H1 (cell line): ENCODE data around the gene RBFOX1.

ENCODE experiments used
- CEBPB ChIP-seq: IDR thresholded peaks from 2 replicates; pipeline ENCODE4 v1.6.1; 2012; ENCODE audit warnings: low read depth, low read length
- CHD1 ChIP-seq: IDR thresholded peaks from 2 replicates; pipeline ENCODE4 v1.6.1; 2012; ENCODE audit warnings: low read depth, low read length, improper control_type of control experiment
- GABPA ChIP-seq: IDR thresholded peaks from 2 replicates; pipeline ENCODE4 v1.6.1; 2011; ENCODE audit warnings: mild to moderate bottlenecking, low read length, moderate library complexity, borderline replicate concordance; ENCODE audit not compliant: insufficient read depth
- GTF2F1 ChIP-seq: IDR thresholded peaks from 2 replicates; pipeline ENCODE4 v1.6.1; 2012; ENCODE audit warnings: low read depth, low read length, improper control_type of control experiment, borderline replicate concordance
- JUND ChIP-seq: IDR thresholded peaks from 2 replicates; pipeline ENCODE4 v1.6.1; 2011; ENCODE audit warnings: mild to moderate bottlenecking, improper control_type of control experiment, low read length
- KDM4A ChIP-seq: IDR thresholded peaks from one replicate; pipeline ENCODE4 v1.7.1; 2012; ENCODE audit warnings: low read depth, mild to moderate bottlenecking, moderate library complexity, low read length, inconsistent platforms; ENCODE audit not compliant: severe bottlenecking
- MAFK ChIP-seq: IDR thresholded peaks from 2 replicates; pipeline ENCODE4 v1.6.1; 2012; ENCODE audit warnings: low read depth, mild to moderate bottlenecking, improper control_type of control experiment, low read length
- NANOG ChIP-seq: IDR thresholded peaks from 2 replicates; pipeline ENCODE4 v1.6.1; 2011; ENCODE audit warnings: low read length, low read depth, mild to moderate bottlenecking, inconsistent platforms; ENCODE audit not compliant: insufficient read depth, poor library complexity, severe bottlenecking
- PHF8 ChIP-seq: fragments of 200-600 bp; sonication (generic); conservative IDR thresholded peaks from 2 replicates; pipeline ENCODE4 v1.7.1; 2012; ENCODE audit warnings: low read depth, mild to moderate bottlenecking, inconsistent platforms, low read length, moderate library complexity
- RFX5 ChIP-seq: IDR thresholded peaks from 2 replicates; pipeline ENCODE4 v1.6.1; 2011; ENCODE audit warnings: low read depth, low read length, improper control_type of control experiment, borderline replicate concordance
- SAP30 ChIP-seq: fragments of 300-600 bp; sonication (generic); IDR thresholded peaks from 2 replicates; pipeline ENCODE4 v1.7.1; 2012; ENCODE audit warnings: low read length, moderate library complexity, mild to moderate bottlenecking, inconsistent platforms; ENCODE audit not compliant: insufficient read depth, insufficient replicate concordance
- YY1 ChIP-seq: IDR thresholded peaks from 2 replicates; pipeline ENCODE4 v1.6.1; 2011; ENCODE audit warnings: low read depth, mild to moderate bottlenecking, low read length
- TF ChIP-seq, protein P1 (sequence below), 3 experiments: IDR thresholded peaks; 1 replicate in 2 of 3; 2 replicates in 1 of 3; pipeline versions ENCODE4 v1.5.1 to v1.6.1; 2011; ENCODE audit warnings: low read length in 3 of 3, mild to moderate bottlenecking in 3 of 3, inconsistent platforms in 2 of 3, low read depth in 1 of 3, moderate library complexity in 1 of 3; ENCODE audit not compliant: insufficient read depth in 1 of 3; ENCODE audit errors: control extremely low read depth in 1 of 3
- TF ChIP-seq, protein P2 (sequence below): fragments of 300-600 bp; sonication (generic); IDR thresholded peaks from 2 replicates; pipeline ENCODE4 v1.7.1; 2012; ENCODE audit warnings: low read length, moderate library complexity, mild to moderate bottlenecking, inconsistent platforms; ENCODE audit not compliant: insufficient replicate concordance

DNA sequence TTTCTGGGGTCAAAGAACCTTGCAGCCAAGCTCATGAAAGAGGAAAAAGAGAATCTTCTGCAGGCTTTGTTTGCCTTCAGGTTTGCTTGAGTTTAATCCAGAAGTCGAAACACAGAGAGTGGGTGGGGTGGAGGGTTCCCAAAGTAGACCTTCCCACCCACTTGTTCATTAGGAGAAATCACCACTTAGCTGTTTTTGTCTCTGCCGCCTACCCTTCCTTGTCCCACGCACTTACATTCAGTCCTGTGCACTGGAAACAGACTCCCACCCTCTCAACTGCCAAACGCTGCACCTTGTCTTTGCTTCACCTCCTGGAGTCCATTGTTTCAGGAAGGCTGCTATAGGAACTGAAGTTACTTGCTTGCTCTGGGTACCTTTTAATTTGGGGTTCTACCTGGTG is 38.6 kb upstream of the RBFOX1 start:
- TF ChIP-seq CEBPB = no peak
- TF ChIP-seq, protein P1, sequence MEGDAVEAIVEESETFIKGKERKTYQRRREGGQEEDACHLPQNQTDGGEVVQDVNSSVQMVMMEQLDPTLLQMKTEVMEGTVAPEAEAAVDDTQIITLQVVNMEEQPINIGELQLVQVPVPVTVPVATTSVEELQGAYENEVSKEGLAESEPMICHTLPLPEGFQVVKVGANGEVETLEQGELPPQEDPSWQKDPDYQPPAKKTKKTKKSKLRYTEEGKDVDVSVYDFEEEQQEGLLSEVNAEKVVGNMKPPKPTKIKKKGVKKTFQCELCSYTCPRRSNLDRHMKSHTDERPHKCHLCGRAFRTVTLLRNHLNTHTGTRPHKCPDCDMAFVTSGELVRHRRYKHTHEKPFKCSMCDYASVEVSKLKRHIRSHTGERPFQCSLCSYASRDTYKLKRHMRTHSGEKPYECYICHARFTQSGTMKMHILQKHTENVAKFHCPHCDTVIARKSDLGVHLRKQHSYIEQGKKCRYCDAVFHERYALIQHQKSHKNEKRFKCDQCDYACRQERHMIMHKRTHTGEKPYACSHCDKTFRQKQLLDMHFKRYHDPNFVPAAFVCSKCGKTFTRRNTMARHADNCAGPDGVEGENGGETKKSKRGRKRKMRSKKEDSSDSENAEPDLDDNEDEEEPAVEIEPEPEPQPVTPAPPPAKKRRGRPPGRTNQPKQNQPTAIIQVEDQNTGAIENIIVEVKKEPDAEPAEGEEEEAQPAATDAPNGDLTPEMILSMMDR (IDR thresholded peaks at IDR 0.05; ENCODE audit: control extremely low read depth in 1 of 3, insufficient read depth in 1 of 3, low read depth in 1 of 3, low read length in 3 of 3) = no peak
- no peak for TF ChIP-seq SAP30
- no peak for TF ChIP-seq KDM4A
- TF ChIP-seq YY1 = no peak
- no peak for TF ChIP-seq RFX5
- TF ChIP-seq GABPA = no peak
- TF ChIP-seq CHD1 = no peak
- no peak for TF ChIP-seq PHF8
- TF ChIP-seq, protein P2, sequence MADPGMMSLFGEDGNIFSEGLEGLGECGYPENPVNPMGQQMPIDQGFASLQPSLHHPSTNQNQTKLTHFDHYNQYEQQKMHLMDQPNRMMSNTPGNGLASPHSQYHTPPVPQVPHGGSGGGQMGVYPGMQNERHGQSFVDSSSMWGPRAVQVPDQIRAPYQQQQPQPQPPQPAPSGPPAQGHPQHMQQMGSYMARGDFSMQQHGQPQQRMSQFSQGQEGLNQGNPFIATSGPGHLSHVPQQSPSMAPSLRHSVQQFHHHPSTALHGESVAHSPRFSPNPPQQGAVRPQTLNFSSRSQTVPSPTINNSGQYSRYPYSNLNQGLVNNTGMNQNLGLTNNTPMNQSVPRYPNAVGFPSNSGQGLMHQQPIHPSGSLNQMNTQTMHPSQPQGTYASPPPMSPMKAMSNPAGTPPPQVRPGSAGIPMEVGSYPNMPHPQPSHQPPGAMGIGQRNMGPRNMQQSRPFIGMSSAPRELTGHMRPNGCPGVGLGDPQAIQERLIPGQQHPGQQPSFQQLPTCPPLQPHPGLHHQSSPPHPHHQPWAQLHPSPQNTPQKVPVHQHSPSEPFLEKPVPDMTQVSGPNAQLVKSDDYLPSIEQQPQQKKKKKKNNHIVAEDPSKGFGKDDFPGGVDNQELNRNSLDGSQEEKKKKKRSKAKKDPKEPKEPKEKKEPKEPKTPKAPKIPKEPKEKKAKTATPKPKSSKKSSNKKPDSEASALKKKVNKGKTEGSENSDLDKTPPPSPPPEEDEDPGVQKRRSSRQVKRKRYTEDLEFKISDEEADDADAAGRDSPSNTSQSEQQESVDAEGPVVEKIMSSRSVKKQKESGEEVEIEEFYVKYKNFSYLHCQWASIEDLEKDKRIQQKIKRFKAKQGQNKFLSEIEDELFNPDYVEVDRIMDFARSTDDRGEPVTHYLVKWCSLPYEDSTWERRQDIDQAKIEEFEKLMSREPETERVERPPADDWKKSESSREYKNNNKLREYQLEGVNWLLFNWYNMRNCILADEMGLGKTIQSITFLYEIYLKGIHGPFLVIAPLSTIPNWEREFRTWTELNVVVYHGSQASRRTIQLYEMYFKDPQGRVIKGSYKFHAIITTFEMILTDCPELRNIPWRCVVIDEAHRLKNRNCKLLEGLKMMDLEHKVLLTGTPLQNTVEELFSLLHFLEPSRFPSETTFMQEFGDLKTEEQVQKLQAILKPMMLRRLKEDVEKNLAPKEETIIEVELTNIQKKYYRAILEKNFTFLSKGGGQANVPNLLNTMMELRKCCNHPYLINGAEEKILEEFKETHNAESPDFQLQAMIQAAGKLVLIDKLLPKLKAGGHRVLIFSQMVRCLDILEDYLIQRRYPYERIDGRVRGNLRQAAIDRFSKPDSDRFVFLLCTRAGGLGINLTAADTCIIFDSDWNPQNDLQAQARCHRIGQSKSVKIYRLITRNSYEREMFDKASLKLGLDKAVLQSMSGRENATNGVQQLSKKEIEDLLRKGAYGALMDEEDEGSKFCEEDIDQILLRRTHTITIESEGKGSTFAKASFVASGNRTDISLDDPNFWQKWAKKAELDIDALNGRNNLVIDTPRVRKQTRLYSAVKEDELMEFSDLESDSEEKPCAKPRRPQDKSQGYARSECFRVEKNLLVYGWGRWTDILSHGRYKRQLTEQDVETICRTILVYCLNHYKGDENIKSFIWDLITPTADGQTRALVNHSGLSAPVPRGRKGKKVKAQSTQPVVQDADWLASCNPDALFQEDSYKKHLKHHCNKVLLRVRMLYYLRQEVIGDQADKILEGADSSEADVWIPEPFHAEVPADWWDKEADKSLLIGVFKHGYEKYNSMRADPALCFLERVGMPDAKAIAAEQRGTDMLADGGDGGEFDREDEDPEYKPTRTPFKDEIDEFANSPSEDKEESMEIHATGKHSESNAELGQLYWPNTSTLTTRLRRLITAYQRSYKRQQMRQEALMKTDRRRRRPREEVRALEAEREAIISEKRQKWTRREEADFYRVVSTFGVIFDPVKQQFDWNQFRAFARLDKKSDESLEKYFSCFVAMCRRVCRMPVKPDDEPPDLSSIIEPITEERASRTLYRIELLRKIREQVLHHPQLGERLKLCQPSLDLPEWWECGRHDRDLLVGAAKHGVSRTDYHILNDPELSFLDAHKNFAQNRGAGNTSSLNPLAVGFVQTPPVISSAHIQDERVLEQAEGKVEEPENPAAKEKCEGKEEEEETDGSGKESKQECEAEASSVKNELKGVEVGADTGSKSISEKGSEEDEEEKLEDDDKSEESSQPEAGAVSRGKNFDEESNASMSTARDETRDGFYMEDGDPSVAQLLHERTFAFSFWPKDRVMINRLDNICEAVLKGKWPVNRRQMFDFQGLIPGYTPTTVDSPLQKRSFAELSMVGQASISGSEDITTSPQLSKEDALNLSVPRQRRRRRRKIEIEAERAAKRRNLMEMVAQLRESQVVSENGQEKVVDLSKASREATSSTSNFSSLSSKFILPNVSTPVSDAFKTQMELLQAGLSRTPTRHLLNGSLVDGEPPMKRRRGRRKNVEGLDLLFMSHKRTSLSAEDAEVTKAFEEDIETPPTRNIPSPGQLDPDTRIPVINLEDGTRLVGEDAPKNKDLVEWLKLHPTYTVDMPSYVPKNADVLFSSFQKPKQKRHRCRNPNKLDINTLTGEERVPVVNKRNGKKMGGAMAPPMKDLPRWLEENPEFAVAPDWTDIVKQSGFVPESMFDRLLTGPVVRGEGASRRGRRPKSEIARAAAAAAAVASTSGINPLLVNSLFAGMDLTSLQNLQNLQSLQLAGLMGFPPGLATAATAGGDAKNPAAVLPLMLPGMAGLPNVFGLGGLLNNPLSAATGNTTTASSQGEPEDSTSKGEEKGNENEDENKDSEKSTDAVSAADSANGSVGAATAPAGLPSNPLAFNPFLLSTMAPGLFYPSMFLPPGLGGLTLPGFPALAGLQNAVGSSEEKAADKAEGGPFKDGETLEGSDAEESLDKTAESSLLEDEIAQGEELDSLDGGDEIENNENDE = no peak
- no peak for TF ChIP-seq JUND
- no peak for TF ChIP-seq NANOG
- TF ChIP-seq GTF2F1 = no peak
- TF ChIP-seq MAFK = no peak
